Ovary (tissue), 9 donors: Measurements from ENCODE around the gene MCTP2. TPM values are rescaled to one million over a fixed set of nuclear protein-coding genes. Genes with fewer than 3 reads are reported as not detected.

Experiments
- DNase-seq, 5 donors: peaks; one replicate each; pipeline ENCODE4 v3.0.0-alpha.2; 2019 to 2020
- H3K27ac ChIP-seq, 2 donors: fragments of 200-600 bp; one replicate each; pipeline versions ENCODE4 v1.5.1 to v1.8.0; 2019 to 2022
- H3K27me3 ChIP-seq: fragments of 200-600 bp; one replicate; pipeline ENCODE4 v1.8.0; 2022
- H3K36me3 ChIP-seq: fragments of 200-600 bp; sonication (generic); one replicate; pipeline ENCODE4 v1.5.1; 2019
- H3K4me1 ChIP-seq: one replicate; pipeline ENCODE4 v1.8.1; 2013; ENCODE audit warnings: mild to moderate bottlenecking, moderate library complexity; ENCODE audit not compliant: insufficient read depth
- H3K4me3 ChIP-seq: fragments of 200-600 bp; sonication (generic); one replicate; pipeline ENCODE4 v1.5.1; 2017
- H3K9me3 ChIP-seq, 2 donors: fragments of 200-600 bp in 1 of 2; sonication (generic) in 1 of 2; one replicate each; pipeline versions ENCODE4 v1.5.1 to v1.8.1; 2013 to 2019; ENCODE audit warnings: mild to moderate bottlenecking in 1 of 2, moderate library complexity in 1 of 2
- EP300 ChIP-seq: sonication (generic); formaldehyde crosslinking; IDR thresholded peaks from one replicate; pipeline ENCODE4 v1.6.1; 2017; ENCODE audit warnings: antibody characterized with exemption
- POLR2A ChIP-seq: fragments of 450-650 bp; IDR thresholded peaks from one replicate; pipeline ENCODE4 v1.6.1; 2017; ENCODE audit warnings: antibody characterized with exemption, mild to moderate bottlenecking, moderate library complexity
- WGBS, 3 donors: extraction: QIAGEN DNeasy Blood & Tissue Kit in 1 of 3; methylation state at CpG; one replicate each; pipeline versions ENCODE4 v1.1.5 to v1.1.7; 2013 to 2017; 5-methylcytosine and 5-hydroxymethylcytosine counted together
- intact Hi-C, 4 donors: fragments of 100-400 bp; cut with DNase I; formaldehyde crosslinking; loops; one replicate each; pipeline versions ENCODE4 v1.11.0 to v1.15.1; 2022 to 2023
- polyA plus RNA-seq, 2 donors: library from polyadenylated mRNA; stranded (reverse); fragments of 200-250 nt in 1 of 2; fragments of 350-450 nt in 1 of 2; fragmentation: Illumina TruSeq in 1 of 2; extraction: RNeasy Lipid Tissue Mini Kit (QIAGEN cat#74804) in 1 of 2; gene quantifications; one replicate each; pipeline ENCODE4 v1.2.3, GENCODE V29; 2013 to 2014
- total RNA-seq, 7 donors: library from RNA; depleted of rRNA in 2 of 7; stranded (reverse); fragments of >200 nt in 2 of 7; fragmentation: NEBNext Ultra II Directional in 3 of 7; extraction: Animal tissue kit (Norgen Biotek cat#: 25700) in 3 of 7; gene quantifications; one replicate each; pipeline versions ENCODE4 v1.1.0 to v1.2.4, GENCODE V29; 2016 to 2023
- TF ChIP-seq, protein P1 (sequence below), 3 donors: fragments of 450-650 bp in 2 of 3; fragments of 200-600 bp in 1 of 3; IDR thresholded peaks; one replicate each; pipeline versions ENCODE4 v1.5.1 to v1.8.0; 2016 to 2022; ENCODE audit warnings: antibody characterized with exemption in 3 of 3, mild to moderate bottlenecking in 1 of 3
- donor health status: DM: no; HTN: no; CAD: no; lungs with moderate emphysema.
- donor health status: DM: no; HTN: no; CAD: no.
- donor health status: Bipolar disorder and iron deficiency.
- donor health status: DM: yes; HTN: yes; CAD: no.
- donor health status: DM: no; HTN: no; CAD: no.
- donor health status: DM: yes; HTN: yes; CAD: no.

The MCTP2 gene
- total and polyA plus RNA-seq, 9 donors, result 0.71 to 44.5 (median 5.7) TPM

DNA sequence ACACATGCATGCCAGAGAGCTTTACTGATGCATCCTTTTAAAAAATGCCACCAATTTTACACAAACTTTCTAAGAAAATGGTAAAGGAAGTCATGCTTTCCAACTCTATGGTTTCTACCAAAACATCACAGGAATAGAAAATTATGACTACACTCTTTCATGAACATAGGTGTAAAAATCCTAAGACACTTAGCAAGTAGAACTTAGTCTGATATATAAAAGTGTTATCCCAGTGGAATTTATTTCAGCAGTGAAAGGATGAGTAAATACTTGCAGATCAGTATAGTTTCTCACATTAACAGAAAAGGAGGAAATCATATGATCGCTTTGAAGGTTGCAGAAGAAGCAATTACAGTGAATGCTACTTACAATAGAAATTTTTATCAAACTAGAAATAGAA is 43.4 kb downstream of the MCTP2 start:
- WGBS, 3 donors, result 91 to 94% (median 92%) methylated on average over 1 of the region's 1 CpG
- Histone ChIP-seq H3K9me3 (no peaks in the 10 kb centered on the region), H3K36me3 (no peaks in the 10 kb centered on the region), H3K4me3 (no peak overlapping the region), H3K27me3 (no peaks in the 10 kb centered on the region), H3K4me1 (no peaks in the 10 kb centered on the region), H3K27ac (no peak overlapping the region)
- DNase-seq, result no peak
- TF ChIP-seq, protein P1, sequence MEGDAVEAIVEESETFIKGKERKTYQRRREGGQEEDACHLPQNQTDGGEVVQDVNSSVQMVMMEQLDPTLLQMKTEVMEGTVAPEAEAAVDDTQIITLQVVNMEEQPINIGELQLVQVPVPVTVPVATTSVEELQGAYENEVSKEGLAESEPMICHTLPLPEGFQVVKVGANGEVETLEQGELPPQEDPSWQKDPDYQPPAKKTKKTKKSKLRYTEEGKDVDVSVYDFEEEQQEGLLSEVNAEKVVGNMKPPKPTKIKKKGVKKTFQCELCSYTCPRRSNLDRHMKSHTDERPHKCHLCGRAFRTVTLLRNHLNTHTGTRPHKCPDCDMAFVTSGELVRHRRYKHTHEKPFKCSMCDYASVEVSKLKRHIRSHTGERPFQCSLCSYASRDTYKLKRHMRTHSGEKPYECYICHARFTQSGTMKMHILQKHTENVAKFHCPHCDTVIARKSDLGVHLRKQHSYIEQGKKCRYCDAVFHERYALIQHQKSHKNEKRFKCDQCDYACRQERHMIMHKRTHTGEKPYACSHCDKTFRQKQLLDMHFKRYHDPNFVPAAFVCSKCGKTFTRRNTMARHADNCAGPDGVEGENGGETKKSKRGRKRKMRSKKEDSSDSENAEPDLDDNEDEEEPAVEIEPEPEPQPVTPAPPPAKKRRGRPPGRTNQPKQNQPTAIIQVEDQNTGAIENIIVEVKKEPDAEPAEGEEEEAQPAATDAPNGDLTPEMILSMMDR (IDR thresholded peaks at IDR 0.05), result no peak
- no peak for TF ChIP-seq EP300
- intact Hi-C loops, result no loop called here

GRCh38 chr15:94277485-94277884 is 46.1 kb downstream of the MCTP2 start:
- no peak overlapping the region for H3K27ac ChIP-seq
- no peaks in the 10 kb centered on the region for H3K36me3 ChIP-seq
- DNase-seq, result no peak
- WGBS, 3 donors, result 77 to 90% (median 78%) methylated on average over 1 of the region's 1 CpG
- H3K9me3 ChIP-seq, result no peaks in the 10 kb centered on the region
- TF ChIP-seq POLR2A (no peak), EP300 (no peak)
- TF ChIP-seq, protein P1 (IDR thresholded peaks at IDR 0.05), result no peak
- H3K4me3 ChIP-seq, result no peak overlapping the region
- no peaks in the 10 kb centered on the region for H3K4me1 ChIP-seq
- no peaks in the 10 kb centered on the region for H3K27me3 ChIP-seq
- intact Hi-C loops, result no loop called here

DNA sequence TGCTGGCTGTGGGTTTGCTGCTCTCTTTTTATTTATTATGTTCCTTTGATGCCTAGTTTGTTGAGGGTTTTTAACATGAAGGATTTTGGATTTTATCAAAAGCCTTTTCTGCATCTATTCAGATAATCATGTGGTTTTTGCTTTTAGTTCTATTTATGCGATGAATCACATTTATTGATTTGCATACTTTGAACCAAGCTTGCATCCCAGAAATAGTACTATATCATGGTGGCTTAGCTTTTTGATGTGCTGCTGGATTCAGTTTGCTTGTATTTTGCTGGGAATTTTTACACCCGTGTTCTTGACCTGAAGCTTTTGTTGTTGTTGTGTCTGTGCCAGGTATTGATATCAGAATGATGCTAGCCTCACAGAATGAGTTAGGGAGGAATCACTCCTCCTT is 48.4 kb downstream of the MCTP2 start:
- 12 to 31% (median 12%) methylated on average over 2 of the region's 2 CpGs for WGBS, 3 donors
- Histone ChIP-seq H3K4me3 (no peak overlapping the region), H3K36me3 (no peaks in the 10 kb centered on the region), H3K9me3 (no peaks in the 10 kb centered on the region), H3K4me1 (no peaks in the 10 kb centered on the region), H3K27ac (no peak overlapping the region), H3K27me3 (no peaks in the 10 kb centered on the region)
- no peak for DNase-seq
- TF ChIP-seq EP300, result no peak
- intact Hi-C loops, result no loop called here

- no peaks in the 10 kb centered on the region for H3K9me3 ChIP-seq
- H3K36me3 ChIP-seq, result no peaks in the 10 kb centered on the region
- H3K27ac ChIP-seq, result no peak overlapping the region
- intact Hi-C loops, result no loop called here
- TF ChIP-seq POLR2A (no peak), EP300 (no peak)
- TF ChIP-seq, protein P1 (IDR thresholded peaks at IDR 0.05), result no peak
- H3K4me3 ChIP-seq, result no peak overlapping the region
- H3K27me3 ChIP-seq, result no peaks in the 10 kb centered on the region
- H3K4me1 ChIP-seq, result no peaks in the 10 kb centered on the region
- no peak for DNase-seq
- WGBS, 3 donors, result 69 to 82% (median 74%) methylated on average over 3 of the region's 3 CpGs
These were observed 48.9 kb downstream of the MCTP2 start for GRCh38 chr15:94280301-94280700.

GRCh38 chr15:94282269-94283250 is 51.2 kb downstream of the MCTP2 start:
- WGBS, 3 donors, result 50 to 61% (median 54%) methylated on average over 7 of the region's 7 CpGs
- Histone ChIP-seq H3K27me3 (no peaks in the 10 kb centered on the region), H3K9me3 (no peaks in the 10 kb centered on the region), H3K27ac (no peak overlapping the region), H3K4me1 (no peaks in the 10 kb centered on the region), H3K4me3 (no peak overlapping the region), H3K36me3 (no peaks in the 10 kb centered on the region)
- DNase-seq, result no peak
- intact Hi-C loops, result no loop called here
- TF ChIP-seq EP300, result no peak
- TF ChIP-seq POLR2A, result no peak
- TF ChIP-seq, protein P1 (IDR thresholded peaks at IDR 0.05), result no peak
